MM.1S (cell line): ENCODE measurements around the gene TTC16.

Experiments
- DNase-seq: peaks from one replicate; pipeline ENCODE4 v3.0.0-alpha.2; 2015
- H2AFZ ChIP-seq: fragments of 300-600 bp; sonication (generic); 2 replicates; pipeline ENCODE4 v1.6.0; 2016; ENCODE audit warnings: antibody characterized with exemption, low read length
- H3F3A ChIP-seq: fragments of 300-600 bp; sonication (generic); 2 replicates; pipeline ENCODE4 v1.6.1; 2016; ENCODE audit warnings: mild to moderate bottlenecking, antibody characterized with exemption, low read length, moderate library complexity, mixed read lengths; ENCODE audit not compliant: insufficient read depth
- H3K27ac ChIP-seq: fragments of 300-600 bp; sonication (generic); 2 replicates; pipeline ENCODE4 v1.5.1; 2016; ENCODE audit warnings: mild to moderate bottlenecking, low read length
- H3K27me3 ChIP-seq: fragments of 300-600 bp; sonication (generic); replicated peaks from 2 replicates; pipeline ENCODE4 v1.6.0; 2016; ENCODE audit warnings: low read length; ENCODE audit not compliant: insufficient read depth
- H3K36me3 ChIP-seq: fragments of 300-600 bp; sonication (generic); replicated peaks from 2 replicates; pipeline ENCODE4 v1.6.1; 2016; ENCODE audit warnings: mild to moderate bottlenecking, low read length, mixed read lengths; ENCODE audit not compliant: insufficient read depth
- H3K4me1 ChIP-seq: fragments of 300-600 bp; sonication (generic); 2 replicates; pipeline ENCODE4 v1.6.1; 2016; ENCODE audit warnings: low read length, mixed read lengths
- H3K4me2 ChIP-seq: fragments of 300-600 bp; sonication (generic); 2 replicates; pipeline ENCODE4 v1.6.0; 2016; ENCODE audit warnings: low read depth, low read length
- H3K4me3 ChIP-seq: fragments of 300-600 bp; sonication (generic); 2 replicates; pipeline ENCODE4 v1.5.1; 2016; ENCODE audit warnings: low read length, mixed read lengths
- H3K79me2 ChIP-seq: fragments of 300-600 bp; sonication (generic); 2 replicates; pipeline ENCODE4 v1.6.1; 2016; ENCODE audit warnings: mixed run types, low read length, mixed read lengths
- H3K9ac ChIP-seq: fragments of 300-600 bp; sonication (generic); 2 replicates; pipeline ENCODE4 v1.6.1; 2016; ENCODE audit warnings: low read length, mixed read lengths
- H3K9me2 ChIP-seq: fragments of 300-600 bp; sonication (generic); replicated peaks from 2 replicates; pipeline ENCODE4 v1.6.1; 2016; ENCODE audit warnings: mild to moderate bottlenecking, low read length, mixed read lengths; ENCODE audit not compliant: insufficient read depth
- H3K9me3 ChIP-seq: fragments of 300-600 bp; sonication (generic); replicated peaks from 2 replicates; pipeline ENCODE4 v1.6.1; 2016; ENCODE audit warnings: mild to moderate bottlenecking, low read length, mixed read lengths; ENCODE audit not compliant: insufficient read depth
- H4K20me1 ChIP-seq: fragments of 300-600 bp; sonication (generic); 2 replicates; pipeline ENCODE4 v1.6.1; 2016; ENCODE audit warnings: mild to moderate bottlenecking, low read length, moderate library complexity, mixed read lengths; ENCODE audit not compliant: insufficient read depth
- CTCF ChIP-seq: fragments of 300-600 bp; sonication (generic); IDR thresholded peaks from 2 replicates; pipeline ENCODE4 v1.5.1; 2016; ENCODE audit warnings: antibody characterized with exemption, low read length, mixed read lengths
- EZH2 ChIP-seq: fragments of 300-600 bp; sonication (generic); optimal IDR thresholded peaks from 2 replicates; pipeline ENCODE3; 2017; ENCODE audit warnings: low read depth, mild to moderate bottlenecking, antibody characterized with exemption, low read length, mixed read lengths
- EZH2phosphoT487 ChIP-seq: fragments of 300-600 bp; sonication (generic); IDR thresholded peaks from 2 replicates; pipeline ENCODE4 v1.6.1; 2018; ENCODE audit warnings: antibody characterized with exemption, low read length

The TTC16 gene

GRCh38 chr9:127739614-127740330 is 23.9 kb downstream of the TTC16 start:
- Histone ChIP-seq H4K20me1 (no peaks in the 10 kb centered on the region), H3K36me3 (no peaks in the 10 kb centered on the region), H3K79me2 (no peaks in the 10 kb centered on the region), H2AFZ (no peak overlapping the region), H3K4me3 (no peak overlapping the region), H3K4me1 (peaks cover 16% of the 10 kb centered on the region), H3K27me3 (no peaks in the 10 kb centered on the region), H3K9me2 (no peaks in the 10 kb centered on the region), H3K27ac (no peak overlapping the region), H3F3A (peaks cover 23% of the 10 kb centered on the region), H3K9ac (no peak overlapping the region), H3K9me3 (no peaks in the 10 kb centered on the region), H3K4me2 (no peak overlapping the region)
- TF ChIP-seq EZH2 (no peak), CTCF (no peak), EZH2phosphoT487 (no peak)
- no peak for DNase-seq

- peaks cover 4% of the 10 kb centered on the region; the same call in 1 of the 2 replicates for H3K4me1 ChIP-seq
- no peaks in the 10 kb centered on the region for H3K9me3 ChIP-seq
- no peaks in the 10 kb centered on the region for H3K9me2 ChIP-seq
- H3K4me2 ChIP-seq: no peak overlapping the region
- H4K20me1 ChIP-seq: no peaks in the 10 kb centered on the region
- H3K79me2 ChIP-seq: no peaks in the 10 kb centered on the region
- TF ChIP-seq CTCF (no peak), EZH2 (no peak), EZH2phosphoT487 (no peak)
- H3K9ac ChIP-seq: no peak overlapping the region
- DNase-seq: no peak
- H3F3A ChIP-seq: peaks cover 12% of the 10 kb centered on the region
- H3K27ac ChIP-seq: no peak overlapping the region
- no peaks in the 10 kb centered on the region for H3K27me3 ChIP-seq
- no peak overlapping the region for H3K4me3 ChIP-seq
- no peaks in the 10 kb centered on the region for H3K36me3 ChIP-seq
- H2AFZ ChIP-seq: no peak overlapping the region
These were observed 26.1 kb downstream of the TTC16 start for GRCh38 chr9:127741831-127742434.

GRCh38 chr9:127742435-127743088 is 26.7 kb downstream of the TTC16 start:
- H3K27ac ChIP-seq: no peak overlapping the region
- TF ChIP-seq CTCF (no peak), EZH2phosphoT487 (no peak), EZH2 (no peak)
- H3K4me3 ChIP-seq: no peak overlapping the region
- no peaks in the 10 kb centered on the region for H4K20me1 ChIP-seq
- H3K9me3 ChIP-seq: no peaks in the 10 kb centered on the region
- DNase-seq: no peak
- H3K27me3 ChIP-seq: no peaks in the 10 kb centered on the region
- H3K79me2 ChIP-seq: no peaks in the 10 kb centered on the region
- H3F3A ChIP-seq: 0 out of 2 replicates have a peak, but pooled peaks cover 7% of the 10 kb centered on the region
- H3K4me1 ChIP-seq: no peaks in the 10 kb centered on the region
- H3K9me2 ChIP-seq: no peaks in the 10 kb centered on the region
- no peaks in the 10 kb centered on the region for H3K36me3 ChIP-seq
- no peak overlapping the region for H2AFZ ChIP-seq
- no peak overlapping the region for H3K4me2 ChIP-seq
- no peak overlapping the region for H3K9ac ChIP-seq
